DMS153 treated with DMSO at 0.1 percent for 48 hours (cell line): Measurements from ENCODE around the gene ATP8B4.
"Not testable (repeated sequence)": the region's sequence is repeated elsewhere in the genome, so short reads cannot be mapped to it uniquely, and the experiment has no call there.

ENCODE experiments used
- DNase-seq: peaks from one replicate; lab custom pipeline; 2025; ENCODE audit not compliant: unreplicated experiment; lab: John Stamatoyannopoulos, UW

Gene ATP8B4

GRCh38 chr15:50112488-50113186, 6.4 kb downstream of the ATP8B4 start:
- DNase-seq = no peak

- DNase-seq = no peak
These were observed 8.7 kb downstream of the ATP8B4 start for GRCh38 chr15:50110285-50110684.

GRCh38 chr15:50109076-50109987, 9.7 kb downstream of the ATP8B4 start:
- no peak for DNase-seq

- DNase-seq = no peak
These were observed 10.6 kb downstream of the ATP8B4 start for GRCh38 chr15:50108461-50108860.

GRCh38 chr15:50107591-50108408, 11.2 kb downstream of the ATP8B4 start:
- no peak for DNase-seq

GRCh38 chr15:50107157-50107556, 11.9 kb downstream of the ATP8B4 start:
- no peak for DNase-seq

- DNase-seq = no peak
These were observed 12.6 kb downstream of the ATP8B4 start for GRCh38 chr15:50106457-50106856.

GRCh38 chr15:50100486-50100885, 18.5 kb downstream of the ATP8B4 start:
- DNase-seq = no peak

GRCh38 chr15:50098545-50098944, 20.5 kb downstream of the ATP8B4 start:
- no peak for DNase-seq

GRCh38 chr15:50095938-50096821, 22.9 kb downstream of the ATP8B4 start:
- no peak for DNase-seq

GRCh38 chr15:50089386-50089785, 29.6 kb downstream of the ATP8B4 start:
- DNase-seq = not testable (repeated sequence)

- no peak for DNase-seq
These were observed 34.1 kb downstream of the ATP8B4 start for GRCh38 chr15:50084932-50085331.

GRCh38 chr15:50083424-50084025, 35.5 kb downstream of the ATP8B4 start:
- no peak for DNase-seq

GRCh38 chr15:50082066-50082465, 37.0 kb downstream of the ATP8B4 start:
- DNase-seq = no peak

- no peak for DNase-seq
These were observed 41.4 kb downstream of the ATP8B4 start for GRCh38 chr15:50077651-50078050.

- DNase-seq = no peak
These were observed 41.9 kb downstream of the ATP8B4 start for GRCh38 chr15:50077176-50077575.

GRCh38 chr15:50075319-50075718, 43.7 kb downstream of the ATP8B4 start:
- no peak for DNase-seq

- DNase-seq = no peak
These were observed 47.3 kb downstream of the ATP8B4 start for GRCh38 chr15:50071551-50072258.

- no peak for DNase-seq
These were observed 51.0 kb downstream of the ATP8B4 start for GRCh38 chr15:50068016-50068415.
